Ovary (tissue), 9 donors: ENCODE results near the gene USP9X. TPM values are rescaled to one million over a fixed set of nuclear protein-coding genes. Genes with fewer than 3 reads are reported as not detected.

Experiments
- DNase-seq, 5 donors: peaks; one replicate each; pipeline ENCODE4 v3.0.0-alpha.2; 2019 to 2020
- H3K27ac ChIP-seq, 2 donors: fragments of 200-600 bp; one replicate each; pipeline versions ENCODE4 v1.5.1 to v1.8.0; 2019 to 2022
- H3K27me3 ChIP-seq: fragments of 200-600 bp; one replicate; pipeline ENCODE4 v1.8.0; 2022
- H3K36me3 ChIP-seq: fragments of 200-600 bp; sonication (generic); one replicate; pipeline ENCODE4 v1.5.1; 2019
- H3K4me1 ChIP-seq: one replicate; pipeline ENCODE4 v1.8.1; 2013; ENCODE audit warnings: mild to moderate bottlenecking, moderate library complexity; ENCODE audit not compliant: insufficient read depth
- H3K4me3 ChIP-seq: fragments of 200-600 bp; sonication (generic); one replicate; pipeline ENCODE4 v1.5.1; 2017
- H3K9me3 ChIP-seq, 2 donors: fragments of 200-600 bp in 1 of 2; sonication (generic) in 1 of 2; one replicate each; pipeline versions ENCODE4 v1.5.1 to v1.8.1; 2013 to 2019; ENCODE audit warnings: mild to moderate bottlenecking in 1 of 2, moderate library complexity in 1 of 2
- EP300 ChIP-seq: sonication (generic); formaldehyde crosslinking; IDR thresholded peaks from one replicate; pipeline ENCODE4 v1.6.1; 2017; ENCODE audit warnings: antibody characterized with exemption
- POLR2A ChIP-seq: fragments of 450-650 bp; IDR thresholded peaks from one replicate; pipeline ENCODE4 v1.6.1; 2017; ENCODE audit warnings: antibody characterized with exemption, mild to moderate bottlenecking, moderate library complexity
- WGBS, 3 donors: extraction: QIAGEN DNeasy Blood & Tissue Kit in 1 of 3; methylation state at CpG; one replicate each; pipeline versions ENCODE4 v1.1.5 to v1.1.7; 2013 to 2017; 5-methylcytosine and 5-hydroxymethylcytosine counted together
- intact Hi-C, 4 donors: fragments of 100-400 bp; cut with DNase I; formaldehyde crosslinking; loops; one replicate each; pipeline versions ENCODE4 v1.11.0 to v1.15.1; 2022 to 2023
- polyA plus RNA-seq, 2 donors: library from polyadenylated mRNA; stranded (reverse); fragments of 200-250 nt in 1 of 2; fragments of 350-450 nt in 1 of 2; fragmentation: Illumina TruSeq in 1 of 2; extraction: RNeasy Lipid Tissue Mini Kit (QIAGEN cat#74804) in 1 of 2; gene quantifications; one replicate each; pipeline ENCODE4 v1.2.3, GENCODE V29; 2013 to 2014
- total RNA-seq, 7 donors: library from RNA; depleted of rRNA in 2 of 7; stranded (reverse); fragments of >200 nt in 2 of 7; fragmentation: NEBNext Ultra II Directional in 3 of 7; extraction: Animal tissue kit (Norgen Biotek cat#: 25700) in 3 of 7; gene quantifications; one replicate each; pipeline versions ENCODE4 v1.1.0 to v1.2.4, GENCODE V29; 2016 to 2023
- TF ChIP-seq, protein P1 (sequence below), 3 donors: fragments of 450-650 bp in 2 of 3; fragments of 200-600 bp in 1 of 3; IDR thresholded peaks; one replicate each; pipeline versions ENCODE4 v1.5.1 to v1.8.0; 2016 to 2022; ENCODE audit warnings: antibody characterized with exemption in 3 of 3, mild to moderate bottlenecking in 1 of 3
- donor health status: DM: no; HTN: no; CAD: no; lungs with moderate emphysema.
- donor health status: DM: no; HTN: no; CAD: no.
- donor health status: Bipolar disorder and iron deficiency.
- donor health status: DM: yes; HTN: yes; CAD: no.
- donor health status: DM: no; HTN: no; CAD: no.
- donor health status: DM: yes; HTN: yes; CAD: no.

Gene USP9X
- total and polyA plus RNA-seq, 9 donors, result 14.2 to 95.1 (median 60.0) TPM

GRCh38 chrX:41082783-41083182 is 2.5 kb upstream of the USP9X start:
- Histone ChIP-seq H3K36me3 (no peaks in the 10 kb centered on the region), H3K9me3 (no peaks in the 10 kb centered on the region), H3K27ac (no peak overlapping the region), H3K4me3 (no peak overlapping the region), H3K4me1 (no peaks in the 10 kb centered on the region), H3K27me3 (no peaks in the 10 kb centered on the region)
- intact Hi-C loops, result loop anchor here in 1 of 4 donors (10.0 kb wide), 1 partner anchor 252 kb away; the partner anchor contains the start of gene DDX3X
- no peak for DNase-seq
- 47 to 69% (median 68%) methylated on average over 3 of the region's 3 CpGs for WGBS, 3 donors
- TF ChIP-seq, protein P1, sequence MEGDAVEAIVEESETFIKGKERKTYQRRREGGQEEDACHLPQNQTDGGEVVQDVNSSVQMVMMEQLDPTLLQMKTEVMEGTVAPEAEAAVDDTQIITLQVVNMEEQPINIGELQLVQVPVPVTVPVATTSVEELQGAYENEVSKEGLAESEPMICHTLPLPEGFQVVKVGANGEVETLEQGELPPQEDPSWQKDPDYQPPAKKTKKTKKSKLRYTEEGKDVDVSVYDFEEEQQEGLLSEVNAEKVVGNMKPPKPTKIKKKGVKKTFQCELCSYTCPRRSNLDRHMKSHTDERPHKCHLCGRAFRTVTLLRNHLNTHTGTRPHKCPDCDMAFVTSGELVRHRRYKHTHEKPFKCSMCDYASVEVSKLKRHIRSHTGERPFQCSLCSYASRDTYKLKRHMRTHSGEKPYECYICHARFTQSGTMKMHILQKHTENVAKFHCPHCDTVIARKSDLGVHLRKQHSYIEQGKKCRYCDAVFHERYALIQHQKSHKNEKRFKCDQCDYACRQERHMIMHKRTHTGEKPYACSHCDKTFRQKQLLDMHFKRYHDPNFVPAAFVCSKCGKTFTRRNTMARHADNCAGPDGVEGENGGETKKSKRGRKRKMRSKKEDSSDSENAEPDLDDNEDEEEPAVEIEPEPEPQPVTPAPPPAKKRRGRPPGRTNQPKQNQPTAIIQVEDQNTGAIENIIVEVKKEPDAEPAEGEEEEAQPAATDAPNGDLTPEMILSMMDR (IDR thresholded peaks at IDR 0.05), result no peak
- TF ChIP-seq POLR2A, result no peak
- no peak for TF ChIP-seq EP300

- TF ChIP-seq EP300, result peak; percentile 97
- peak; percentile 57 for TF ChIP-seq POLR2A
- TF ChIP-seq, protein P1 (IDR thresholded peaks at IDR 0.05), result peak in 1 of 3 donors; percentile 28
- Histone ChIP-seq H3K4me3 (peak overlapping the region; percentile 74), H3K36me3 (no peaks in the 10 kb centered on the region), H3K9me3 (no peaks in the 10 kb centered on the region), H3K4me1 (no peaks in the 10 kb centered on the region), H3K27me3 (no peaks in the 10 kb centered on the region), H3K27ac (peak overlapping the region; percentile 97 to 98)
- intact Hi-C loops, result loop anchor here in 1 of 4 donors (10.0 kb wide), 1 partner anchor 251 kb away; the partner anchor contains the start of gene DDX3X
- DNase-seq, result peak; percentile 99 to 100 (median 100)
- 1% methylated on average over 45 to 58 of the region's 58 CpGs for whole genome bisulfite sequencing, 3 donors
Measured at GRCh38 chrX:41084044-41084892, 977 bp upstream of the USP9X start.

DNA sequence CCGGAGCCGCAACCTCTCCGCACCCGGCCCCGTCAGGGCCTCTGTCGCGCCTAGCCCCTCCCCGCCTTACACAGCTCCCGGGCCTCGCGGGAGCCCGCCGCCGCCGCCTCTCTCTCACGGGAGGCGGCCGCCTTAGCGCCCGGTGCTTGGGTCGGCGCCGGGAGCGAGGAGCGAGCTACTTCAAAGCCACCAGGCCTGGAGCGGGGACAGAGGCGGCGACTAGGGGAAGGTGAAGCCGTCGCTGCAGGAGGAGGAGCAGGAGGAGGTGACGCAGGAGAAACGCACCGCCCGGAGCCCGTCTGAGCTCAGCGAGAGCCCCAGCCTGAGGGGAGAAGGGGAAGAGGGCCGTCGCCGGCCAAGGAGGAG is 250 bp downstream of the USP9X start:
- Histone ChIP-seq H3K27ac (peak overlapping the region; percentile 97 to 98), H3K4me3 (peak overlapping the region; percentile 74)
- 0% methylated on average over 26 to 39 of the region's 39 CpGs for WGBS, 3 donors

DNA sequence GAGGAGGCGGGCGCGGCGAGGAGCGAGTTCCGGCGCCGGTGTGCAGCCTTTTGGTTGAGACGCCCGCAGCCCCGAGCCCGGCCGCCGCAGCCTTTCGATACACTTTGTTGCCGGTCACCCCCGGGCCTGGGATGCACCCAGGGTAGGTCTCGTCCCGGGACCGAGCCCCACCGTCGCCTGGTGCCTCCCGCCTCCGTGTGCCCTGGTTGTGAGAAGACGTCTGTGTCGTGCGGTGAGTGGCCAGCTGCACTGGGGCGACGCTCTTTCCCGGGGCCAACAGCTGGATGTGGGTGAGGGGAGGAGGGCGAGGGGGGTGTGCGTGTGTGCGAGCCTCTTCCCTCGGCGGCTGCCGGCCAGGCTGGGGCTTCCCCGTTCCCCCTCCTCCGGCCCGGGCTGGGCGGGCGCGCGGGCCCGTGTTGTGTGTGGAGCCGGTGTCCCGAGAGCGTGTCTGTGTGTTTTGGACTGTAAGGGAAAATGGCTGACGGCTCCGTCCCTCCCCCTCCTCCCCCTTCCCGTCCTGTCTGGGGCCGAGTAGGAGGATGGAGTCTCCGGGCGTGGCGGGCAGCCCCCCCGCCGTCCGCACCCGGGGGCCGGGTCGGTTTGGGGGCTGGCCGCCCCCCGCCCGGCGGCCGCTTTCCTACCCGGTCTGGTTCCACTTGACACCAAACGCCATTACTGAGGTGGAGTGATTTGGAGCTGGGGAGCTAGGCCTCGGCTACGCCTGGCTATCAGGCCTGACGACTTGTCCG is 807 bp downstream of the USP9X start:
- no peaks in the 10 kb centered on the region for H3K9me3 ChIP-seq
- H3K4me1 ChIP-seq, result no peaks in the 10 kb centered on the region
- peak overlapping the region; percentile 97 to 98 for H3K27ac ChIP-seq
- peak overlapping the region; percentile 74 for H3K4me3 ChIP-seq
- H3K27me3 ChIP-seq, result no peaks in the 10 kb centered on the region
- H3K36me3 ChIP-seq, result no peaks in the 10 kb centered on the region
- peak; percentile 55 to 78 (median 73) for DNase-seq
- TF ChIP-seq EP300 (no peak), POLR2A (no peak)
- TF ChIP-seq, protein P1 (IDR thresholded peaks at IDR 0.05), result no peak
- intact Hi-C loops, result loop anchor here in 1 of 4 donors (10.0 kb wide), 1 partner anchor 249 kb away; the partner anchor contains the start of gene DDX3X
- WGBS, 3 donors, result 0 to 1% (median 1%) methylated on average over 46 to 71 of the region's 71 CpGs

More for the DNA sequence above, 250 bp downstream of the USP9X start:
- intact Hi-C loops, result loop anchor here in 1 of 4 donors (10.0 kb wide), 1 partner anchor 249 kb away; the partner anchor contains the start of gene DDX3X
- Histone ChIP-seq H3K36me3 (no peaks in the 10 kb centered on the region), H3K27me3 (no peaks in the 10 kb centered on the region), H3K9me3 (no peaks in the 10 kb centered on the region), H3K4me1 (no peaks in the 10 kb centered on the region)
- DNase-seq, result peak; percentile 58 to 79 (median 72)
- TF ChIP-seq POLR2A (no peak), EP300 (no peak)
- TF ChIP-seq, protein P1 (IDR thresholded peaks at IDR 0.05), result no peak
